Testis (tissue), 2 donors: Measurements from ENCODE around the gene PLK5.

Experiments used
- CTCF ChIP-seq, 3 experiments: fragments of 450-650 bp in 2 of 3; fragments of 200-600 bp in 1 of 3; sonication (generic) in 1 of 3; IDR thresholded peaks; one replicate each; pipeline ENCODE4 v1.5.1; 2016 to 2019; ENCODE audit warnings: antibody characterized with exemption in 3 of 3, mild to moderate bottlenecking in 2 of 3, moderate library complexity in 1 of 3
- POLR2A ChIP-seq: fragments of 450-650 bp; IDR thresholded peaks from one replicate; pipeline ENCODE4 v1.6.1; 2017; ENCODE audit warnings: antibody characterized with exemption, mild to moderate bottlenecking, moderate library complexity

GRCh38 chr19:1489463-1490310 is 34.2 kb upstream of the PLK5 start:
- TF ChIP-seq CTCF (IDR thresholded peaks at IDR 0.05), result no peak
- no peak for TF ChIP-seq POLR2A
